H9 (cell line): ENCODE data around the gene BRD3OS. TPM values are rescaled to one million over a fixed set of nuclear protein-coding genes. Genes with fewer than 3 reads are reported as not detected.

Source experiments
- DNase-seq: peaks from one replicate; pipeline ENCODE4 v3.0.0-alpha.2; 2017
- H2AFZ ChIP-seq: one replicate; pipeline ENCODE4 v1.6.1; 2013; ENCODE audit warnings: mild to moderate bottlenecking, low read length, control low read depth, moderate library complexity
- H2AK5ac ChIP-seq: 2 replicates; pipeline ENCODE4 v1.6.1; 2013; ENCODE audit warnings: low read length, control low read depth, mixed read lengths; ENCODE audit not compliant: insufficient read length
- H2BK120ac ChIP-seq: one replicate; pipeline ENCODE4 v1.6.1; 2013; ENCODE audit warnings: low read depth, mild to moderate bottlenecking, low read length, control low read depth, inconsistent platforms; ENCODE audit not compliant: poor library complexity, severe bottlenecking
- H2BK12ac ChIP-seq: 2 replicates; pipeline ENCODE4 v1.6.1; 2013; ENCODE audit warnings: low read length, control low read depth, mixed read lengths, low read depth; ENCODE audit not compliant: insufficient read length
- H2BK15ac ChIP-seq: 2 replicates; pipeline ENCODE4 v1.6.1; 2013; ENCODE audit warnings: low read depth, low read length, control low read depth
- H2BK20ac ChIP-seq: one replicate; pipeline ENCODE4 v1.6.1; 2013; ENCODE audit warnings: low read depth, mild to moderate bottlenecking, low read length, control low read depth, inconsistent platforms; ENCODE audit not compliant: poor library complexity, severe bottlenecking
- H2BK5ac ChIP-seq: 2 replicates; pipeline ENCODE4 v1.6.1; 2013; ENCODE audit warnings: low read length, control low read depth, mixed read lengths; ENCODE audit not compliant: insufficient read length
- H3K14ac ChIP-seq: 2 replicates; pipeline ENCODE4 v1.6.1; 2013; ENCODE audit warnings: low read length, control low read depth; ENCODE audit not compliant: insufficient read depth
- H3K18ac ChIP-seq: 2 replicates; pipeline ENCODE4 v1.6.1; 2013; ENCODE audit warnings: low read depth, mild to moderate bottlenecking, mixed read lengths, low read length, control low read depth; ENCODE audit not compliant: insufficient read length
- H3K23ac ChIP-seq: 2 replicates; pipeline ENCODE4 v1.6.1; 2013; ENCODE audit warnings: low read length, control low read depth, mixed read lengths, low read depth; ENCODE audit not compliant: insufficient read length
- H3K23me2 ChIP-seq: 2 replicates; pipeline ENCODE4 v1.6.1; 2013; ENCODE audit warnings: low read depth, mild to moderate bottlenecking, mixed read lengths, low read length, control low read depth; ENCODE audit not compliant: insufficient read length, poor library complexity, severe bottlenecking
- H3K27ac ChIP-seq: 2 replicates; pipeline ENCODE4 v1.5.1; 2013; ENCODE audit warnings: low read length, control low read depth, mixed read lengths, low read depth; ENCODE audit not compliant: insufficient read length
- H3K27me3 ChIP-seq: 2 replicates; pipeline ENCODE4 v1.6.1; 2013; ENCODE audit warnings: low read length, control low read depth, inconsistent platforms; ENCODE audit not compliant: insufficient read depth
- H3K4ac ChIP-seq: 2 replicates; pipeline ENCODE4 v1.6.1; 2013; ENCODE audit warnings: low read depth, mild to moderate bottlenecking, control low read depth, inconsistent platforms, low read length, moderate library complexity
- H3K4me1 ChIP-seq: 2 replicates; pipeline ENCODE4 v1.6.1; 2013; ENCODE audit warnings: low read length, control low read depth, inconsistent platforms; ENCODE audit not compliant: insufficient read depth
- H3K4me2 ChIP-seq: 2 replicates; pipeline ENCODE4 v1.6.1; 2013; ENCODE audit warnings: low read length, control low read depth, mixed read lengths; ENCODE audit not compliant: insufficient read length, insufficient read depth
- H3K56ac ChIP-seq: 2 replicates; pipeline ENCODE4 v1.6.1; 2013; ENCODE audit warnings: low read depth, mild to moderate bottlenecking, mixed read lengths, low read length, control low read depth; ENCODE audit not compliant: insufficient read length
- H3K79me1 ChIP-seq: 2 replicates; pipeline ENCODE4 v1.6.1; 2013; ENCODE audit warnings: low read depth, mild to moderate bottlenecking, moderate library complexity, low read length, control low read depth, inconsistent platforms; ENCODE audit not compliant: insufficient read depth, poor library complexity, severe bottlenecking
- H3K79me2 ChIP-seq: 2 replicates; pipeline ENCODE4 v1.6.1; 2013; ENCODE audit warnings: low read length, control low read depth, inconsistent platforms; ENCODE audit not compliant: insufficient read depth
- H3K9ac ChIP-seq: 2 replicates; pipeline ENCODE4 v1.6.1; 2013; ENCODE audit warnings: low read length, control low read depth, mixed read lengths; ENCODE audit not compliant: insufficient read length; ENCODE audit errors: extremely low read depth
- H3K9me3 ChIP-seq: one replicate; pipeline ENCODE4 v1.6.1; 2013; ENCODE audit warnings: low read depth, low read length, inconsistent platforms; ENCODE audit not compliant: control insufficient read depth
- H3T11ph ChIP-seq: one replicate; pipeline ENCODE4 v1.6.1; 2013; ENCODE audit warnings: mild to moderate bottlenecking, low read length, control low read depth, inconsistent platforms
- H4K20me1 ChIP-seq: one replicate; pipeline ENCODE4 v1.6.1; 2013; ENCODE audit not compliant: control insufficient read depth, insufficient read length, insufficient read depth
- H4K5ac ChIP-seq: 2 replicates; pipeline ENCODE4 v1.6.1; 2013; ENCODE audit warnings: low read depth, mild to moderate bottlenecking, mixed read lengths, low read length, control low read depth; ENCODE audit not compliant: insufficient read length
- H4K8ac ChIP-seq: replicated peaks from 2 replicates; pipeline ENCODE4 v1.6.1; 2013; ENCODE audit warnings: low read length, control low read depth, mixed read lengths, low read depth; ENCODE audit not compliant: insufficient read length
- H4K91ac ChIP-seq: 2 replicates; pipeline ENCODE4 v1.6.1; 2013; ENCODE audit warnings: low read depth, mild to moderate bottlenecking, moderate library complexity, mixed read lengths, low read length, control low read depth; ENCODE audit not compliant: insufficient read length
- H3K27ac Mint-ChIP-seq, 3 experiments: 2 replicates in 2 of 3; 3 replicates in 1 of 3; pipeline ENCODE4 v1.8.0; 2020 to 2021; ENCODE audit warnings: mixed read lengths in 3 of 3, mild to moderate bottlenecking in 1 of 3, moderate library complexity in 1 of 3
- H3K27me3 Mint-ChIP-seq: 2 replicates; pipeline ENCODE4 v1.8.0; 2021; ENCODE audit warnings: low read depth, mild to moderate bottlenecking, moderate library complexity, mixed read lengths
- H3K36me3 Mint-ChIP-seq, 3 experiments: 2 replicates in 2 of 3; 3 replicates in 1 of 3; pipeline ENCODE4 v1.8.0; 2020 to 2021; ENCODE audit warnings: low read depth in 3 of 3, mixed read lengths in 3 of 3; ENCODE audit not compliant: insufficient read depth in 1 of 3
- H3K4me1 Mint-ChIP-seq, 2 experiments: 2 replicates each; pipeline ENCODE4 v1.8.0; 2020; ENCODE audit warnings: mixed read lengths in 2 of 2
- H3K4me3 Mint-ChIP-seq, 2 experiments: 2 replicates in 1 of 2; 3 replicates in 1 of 2; pipeline ENCODE4 v1.8.0; 2020 to 2021; ENCODE audit warnings: mild to moderate bottlenecking in 2 of 2, mixed read lengths in 2 of 2, moderate library complexity in 1 of 2
- H3K9me3 Mint-ChIP-seq, 2 experiments: 2 replicates in 1 of 2; 3 replicates in 1 of 2; pipeline ENCODE4 v1.8.0; 2020; ENCODE audit warnings: mild to moderate bottlenecking in 2 of 2, mixed read lengths in 2 of 2, moderate library complexity in 1 of 2
- WGBS: extraction: QIAGEN DNeasy Blood & Tissue Kit; methylation state at CpG from one replicate; pipeline ENCODE4 v1.1.7; 2013; ENCODE audit warnings: missing lambda C conversion rate, low lambda C conversion rate, mixed read lengths; ENCODE audit not compliant: insufficient read length; ENCODE audit errors: extremely low coverage; 5-methylcytosine and 5-hydroxymethylcytosine counted together
- total RNA-seq: library from RNA; stranded (reverse); gene quantifications from 2 replicates; pipeline ENCODE4 v1.2.1, GENCODE V29; 2021
- TF ChIP-seq, protein P1 (sequence below): fragments of 200-600 bp; sonication (generic); conservative IDR thresholded peaks from 3 replicates; pipeline ENCODE4 v1.8.0; 2021; ENCODE audit warnings: antibody characterized with exemption, mild to moderate bottlenecking

The BRD3OS gene
- total RNA-seq, 1 experiment from 2014 or later, result 16.4 TPM

DNA sequence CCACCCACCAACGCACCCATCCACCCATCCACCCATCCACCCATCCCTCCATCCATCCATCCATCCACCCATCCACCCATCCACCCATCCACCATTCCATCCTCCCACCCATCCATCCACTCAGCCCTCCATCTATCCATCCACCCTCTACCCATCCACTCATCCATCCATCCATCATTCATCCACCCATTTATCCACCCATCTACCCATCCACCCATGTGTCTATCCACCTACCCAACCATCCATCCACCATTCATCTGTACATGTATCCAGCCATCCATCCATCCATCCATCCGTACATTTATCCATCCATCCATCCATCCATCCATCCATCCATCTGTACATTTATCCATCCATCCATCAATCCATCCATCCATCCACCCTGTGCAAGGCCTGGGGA is 22.0 kb upstream of the BRD3OS start:
- Histone ChIP-seq H4K5ac (no peak overlapping the region), H3K18ac (no peak overlapping the region), H3K9ac (no peak overlapping the region), H2BK12ac (no peak overlapping the region), H3K4me2 (no peak overlapping the region), H3K27ac (no peak overlapping the region), H4K8ac (no peak overlapping the region), H3K4ac (no peak overlapping the region), H3K23ac (no peak overlapping the region), H2BK15ac (no peak overlapping the region), H2AK5ac (no peak overlapping the region), H2BK120ac (no peak overlapping the region), H3K56ac (no peak overlapping the region), H4K20me1 (no peaks in the 10 kb centered on the region), H3K79me2 (no peaks in the 10 kb centered on the region), H3K4me1 (no peaks in the 10 kb centered on the region), H3K23me2 (no peaks in the 10 kb centered on the region), H3T11ph (no peak overlapping the region), H2AFZ (no peak overlapping the region), H3K79me1 (no peaks in the 10 kb centered on the region), H4K91ac (no peak overlapping the region), H2BK5ac (no peak overlapping the region), H2BK20ac (no peak overlapping the region), H3K9me3 (no peaks in the 10 kb centered on the region), H3K14ac (no peak overlapping the region), H3K27me3 (no peaks in the 10 kb centered on the region)
- Mint-ChIP-seq H3K9me3 (peaks cover 3 to 4% of the 10 kb centered on the region in 2 experiments; a peak in 3 of 5 replicates), H3K36me3 (no peaks in the 10 kb centered on the region), H3K4me1 (no peaks in the 10 kb centered on the region), H3K27me3 (peaks cover 11% of the 10 kb centered on the region), H3K27ac (no peak overlapping the region), H3K4me3 (no peak overlapping the region)
- no peak for DNase-seq
- TF ChIP-seq, protein P1, sequence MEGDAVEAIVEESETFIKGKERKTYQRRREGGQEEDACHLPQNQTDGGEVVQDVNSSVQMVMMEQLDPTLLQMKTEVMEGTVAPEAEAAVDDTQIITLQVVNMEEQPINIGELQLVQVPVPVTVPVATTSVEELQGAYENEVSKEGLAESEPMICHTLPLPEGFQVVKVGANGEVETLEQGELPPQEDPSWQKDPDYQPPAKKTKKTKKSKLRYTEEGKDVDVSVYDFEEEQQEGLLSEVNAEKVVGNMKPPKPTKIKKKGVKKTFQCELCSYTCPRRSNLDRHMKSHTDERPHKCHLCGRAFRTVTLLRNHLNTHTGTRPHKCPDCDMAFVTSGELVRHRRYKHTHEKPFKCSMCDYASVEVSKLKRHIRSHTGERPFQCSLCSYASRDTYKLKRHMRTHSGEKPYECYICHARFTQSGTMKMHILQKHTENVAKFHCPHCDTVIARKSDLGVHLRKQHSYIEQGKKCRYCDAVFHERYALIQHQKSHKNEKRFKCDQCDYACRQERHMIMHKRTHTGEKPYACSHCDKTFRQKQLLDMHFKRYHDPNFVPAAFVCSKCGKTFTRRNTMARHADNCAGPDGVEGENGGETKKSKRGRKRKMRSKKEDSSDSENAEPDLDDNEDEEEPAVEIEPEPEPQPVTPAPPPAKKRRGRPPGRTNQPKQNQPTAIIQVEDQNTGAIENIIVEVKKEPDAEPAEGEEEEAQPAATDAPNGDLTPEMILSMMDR, result no peak
- WGBS, result no CpG with 5 or more reads among the region's 2 CpGs
